Coronary artery (tissue), 2 donors: ENCODE results near the gene PIAS4.
"Not testable (repeated sequence)": the region's sequence is repeated elsewhere in the genome, so short reads cannot be mapped to it uniquely, and the experiment has no call there.

Experiments
- DNase-seq: peaks from one replicate; pipeline ENCODE4 v3.0.0-alpha.2; 2017; ENCODE audit warnings: low spot score
- H3K27ac ChIP-seq, 2 donors: fragments of 200-600 bp; sonication (generic); one replicate each; pipeline ENCODE4 v1.5.1; 2016 to 2019
- H3K4me3 ChIP-seq: fragments of 200-600 bp; sonication (generic); 2 replicates; pipeline ENCODE4 v1.5.1; 2016; ENCODE audit warnings: mild to moderate bottlenecking, moderate library complexity
- TF ChIP-seq, protein P1 (sequence below): fragments of 200-600 bp; sonication (generic); IDR thresholded peaks from one replicate; pipeline ENCODE4 v1.5.1; 2019; ENCODE audit warnings: antibody characterized with exemption

PIAS4 gene

DNA sequence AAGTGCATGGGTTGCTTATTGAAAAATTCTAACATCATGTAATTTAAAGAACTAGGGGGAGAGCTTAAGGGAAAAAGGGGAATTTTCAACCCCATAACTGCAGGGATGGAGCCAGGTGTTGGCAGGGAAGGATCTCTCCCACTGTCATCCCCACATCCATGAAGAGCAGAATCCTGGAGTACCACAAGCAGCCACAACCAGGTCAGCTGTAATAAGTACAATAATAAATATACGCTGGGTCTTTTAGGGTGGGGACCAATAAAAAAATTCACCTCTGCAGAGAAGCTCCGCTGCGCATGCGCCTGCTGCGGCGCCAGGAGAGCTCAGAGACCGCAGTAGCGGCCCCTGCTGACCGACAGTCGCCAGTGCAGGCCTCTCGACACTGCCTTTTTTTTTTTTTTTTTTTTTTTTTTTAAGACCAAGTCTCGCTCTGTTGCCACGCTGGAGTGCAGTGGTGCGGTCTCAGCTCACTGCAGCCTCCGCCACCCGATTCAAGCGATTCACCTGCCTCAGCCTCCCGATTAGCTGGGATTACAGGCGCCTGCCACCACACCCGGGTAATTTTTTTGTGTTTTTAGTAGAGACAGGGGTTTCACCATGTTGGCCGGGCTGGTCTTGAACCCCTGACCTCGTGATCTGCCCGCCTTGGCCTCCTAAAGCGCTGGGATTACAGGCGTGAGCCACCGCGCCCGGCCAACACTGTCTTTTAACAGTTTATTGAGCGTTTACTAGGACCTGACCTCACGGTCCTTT lies 19.7 kb upstream of the PIAS4 start:
- peak overlapping the region; percentile 49 for H3K4me3 ChIP-seq
- DNase-seq: no peak
- TF ChIP-seq, protein P1, sequence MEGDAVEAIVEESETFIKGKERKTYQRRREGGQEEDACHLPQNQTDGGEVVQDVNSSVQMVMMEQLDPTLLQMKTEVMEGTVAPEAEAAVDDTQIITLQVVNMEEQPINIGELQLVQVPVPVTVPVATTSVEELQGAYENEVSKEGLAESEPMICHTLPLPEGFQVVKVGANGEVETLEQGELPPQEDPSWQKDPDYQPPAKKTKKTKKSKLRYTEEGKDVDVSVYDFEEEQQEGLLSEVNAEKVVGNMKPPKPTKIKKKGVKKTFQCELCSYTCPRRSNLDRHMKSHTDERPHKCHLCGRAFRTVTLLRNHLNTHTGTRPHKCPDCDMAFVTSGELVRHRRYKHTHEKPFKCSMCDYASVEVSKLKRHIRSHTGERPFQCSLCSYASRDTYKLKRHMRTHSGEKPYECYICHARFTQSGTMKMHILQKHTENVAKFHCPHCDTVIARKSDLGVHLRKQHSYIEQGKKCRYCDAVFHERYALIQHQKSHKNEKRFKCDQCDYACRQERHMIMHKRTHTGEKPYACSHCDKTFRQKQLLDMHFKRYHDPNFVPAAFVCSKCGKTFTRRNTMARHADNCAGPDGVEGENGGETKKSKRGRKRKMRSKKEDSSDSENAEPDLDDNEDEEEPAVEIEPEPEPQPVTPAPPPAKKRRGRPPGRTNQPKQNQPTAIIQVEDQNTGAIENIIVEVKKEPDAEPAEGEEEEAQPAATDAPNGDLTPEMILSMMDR: peak; percentile 71
- H3K27ac ChIP-seq: no peak overlapping the region

DNA sequence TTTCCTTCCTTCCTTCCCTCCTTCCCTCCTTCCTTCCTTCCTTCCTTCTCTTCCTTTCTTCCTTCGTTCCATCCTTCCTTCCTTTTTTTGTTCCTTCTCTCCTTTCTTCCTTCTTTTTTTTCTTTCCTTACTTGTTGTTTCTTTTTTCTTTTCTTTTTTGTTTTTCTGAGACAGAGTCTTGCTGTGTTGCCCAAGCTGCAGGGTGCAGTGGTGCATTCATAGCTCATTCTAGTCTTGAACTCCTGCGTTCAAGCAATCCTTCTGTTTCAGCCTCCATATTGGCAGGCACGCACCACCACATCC lies 16.8 kb upstream of the PIAS4 start:
- no peak for DNase-seq
- TF ChIP-seq, protein P1: no peak
- Histone ChIP-seq H3K4me3 (no peak overlapping the region), H3K27ac (no peak overlapping the region)

DNA sequence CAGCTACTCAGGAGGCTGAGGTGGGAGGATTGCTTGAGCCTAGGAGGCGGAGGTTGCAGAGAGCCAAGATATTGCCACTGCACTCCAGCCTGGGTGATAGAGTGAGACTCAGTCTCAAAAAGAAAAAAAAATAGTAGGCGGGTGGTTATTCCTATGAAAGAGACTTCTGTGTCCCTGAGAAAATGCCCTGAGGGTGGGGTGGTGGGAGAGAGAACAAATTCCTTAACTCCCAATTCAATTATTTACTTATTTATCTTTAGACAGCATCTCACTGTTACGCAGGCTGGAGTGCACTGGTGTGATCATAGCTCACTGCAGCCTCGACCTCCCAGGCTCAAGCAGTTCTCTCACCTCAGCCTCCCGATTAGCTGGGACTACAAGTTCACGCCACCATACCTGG lies 11.9 kb upstream of the PIAS4 start:
- TF ChIP-seq, protein P1: no peak
- Histone ChIP-seq H3K4me3 (no peak overlapping the region), H3K27ac (no peak overlapping the region)
- no peak for DNase-seq

DNA sequence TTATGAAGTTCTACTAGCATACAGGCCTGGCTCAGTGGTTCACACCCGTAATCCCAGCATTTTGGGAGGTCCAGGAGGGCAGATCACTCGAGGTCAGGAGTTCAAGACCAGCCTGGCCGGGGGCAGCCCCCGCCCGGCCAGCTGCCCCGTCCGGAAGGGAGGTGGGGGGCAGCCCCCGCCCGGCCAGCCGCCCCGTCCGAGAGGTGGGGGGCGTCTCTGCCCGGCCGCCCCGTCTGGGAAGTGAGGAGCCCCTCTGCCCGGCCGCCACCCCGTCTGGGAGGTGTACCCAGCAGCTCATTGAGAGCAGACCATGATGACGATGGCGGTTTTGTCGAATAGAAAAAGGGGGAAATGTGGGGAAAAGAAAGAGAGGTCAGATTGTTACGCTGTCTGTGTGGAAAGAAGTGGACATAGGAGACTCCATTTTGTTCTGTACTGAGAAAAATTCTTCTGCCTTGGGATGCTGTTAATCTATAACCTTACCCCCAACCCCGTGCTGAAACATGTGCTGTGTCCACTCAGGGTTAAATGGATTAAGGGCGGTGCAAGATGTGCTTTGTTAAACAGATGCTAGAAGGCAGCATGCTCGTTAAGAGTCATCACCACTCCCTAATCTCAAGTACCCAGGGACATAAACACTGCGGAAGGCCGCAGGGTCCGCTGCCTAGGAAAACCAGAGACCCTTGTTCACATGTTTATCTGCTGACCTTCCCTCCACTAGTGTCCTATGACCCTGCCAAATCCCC lies 8.7 kb upstream of the PIAS4 start:
- not testable (repeated sequence) for H3K27ac ChIP-seq, H3K4me3 ChIP-seq, DNase-seq

DNA sequence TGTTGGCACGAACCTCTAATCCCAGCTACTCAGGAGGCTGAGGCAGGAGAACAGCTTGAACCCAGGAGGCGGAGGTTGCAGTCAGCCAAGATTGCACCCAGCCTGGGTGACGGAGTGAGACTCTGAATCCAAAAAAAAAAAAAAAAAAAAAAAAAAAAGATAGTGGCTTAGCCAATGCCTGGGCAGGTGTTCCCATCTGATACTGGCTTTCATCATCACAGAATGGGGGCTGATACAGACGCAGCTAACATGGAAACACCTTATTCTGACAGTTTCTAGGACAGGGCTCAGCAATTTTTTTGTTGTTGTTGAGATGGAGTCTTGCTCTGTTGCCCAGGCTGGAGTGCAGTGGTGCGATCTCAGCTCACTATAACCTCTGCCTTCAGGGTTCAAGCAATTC lies 6.7 kb upstream of the PIAS4 start:
- H3K27ac ChIP-seq, DNase-seq, H3K4me3 ChIP-seq: not testable (repeated sequence)

DNA sequence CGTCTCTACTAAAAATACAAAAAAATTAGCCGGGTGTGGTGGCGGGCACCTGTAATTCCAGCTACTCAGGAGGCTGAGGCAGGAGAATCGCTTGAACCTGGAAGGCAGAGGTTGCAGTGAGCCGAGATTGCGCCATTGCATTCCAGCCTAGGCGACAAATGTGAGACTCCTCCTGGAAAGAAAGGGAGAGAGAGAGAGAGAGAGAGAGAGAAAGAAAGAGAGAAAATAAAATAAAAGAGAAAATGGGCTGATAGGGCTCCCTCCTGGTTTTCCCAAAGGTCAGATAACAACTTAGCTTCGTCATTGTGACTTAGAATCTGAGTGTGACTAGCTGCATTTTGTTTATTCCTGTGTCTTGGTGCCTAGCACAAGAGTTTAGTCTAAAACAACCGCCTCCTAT lies 2.1 kb upstream of the PIAS4 start:
- not testable (repeated sequence) for H3K27ac ChIP-seq, H3K4me3 ChIP-seq, DNase-seq

DNA sequence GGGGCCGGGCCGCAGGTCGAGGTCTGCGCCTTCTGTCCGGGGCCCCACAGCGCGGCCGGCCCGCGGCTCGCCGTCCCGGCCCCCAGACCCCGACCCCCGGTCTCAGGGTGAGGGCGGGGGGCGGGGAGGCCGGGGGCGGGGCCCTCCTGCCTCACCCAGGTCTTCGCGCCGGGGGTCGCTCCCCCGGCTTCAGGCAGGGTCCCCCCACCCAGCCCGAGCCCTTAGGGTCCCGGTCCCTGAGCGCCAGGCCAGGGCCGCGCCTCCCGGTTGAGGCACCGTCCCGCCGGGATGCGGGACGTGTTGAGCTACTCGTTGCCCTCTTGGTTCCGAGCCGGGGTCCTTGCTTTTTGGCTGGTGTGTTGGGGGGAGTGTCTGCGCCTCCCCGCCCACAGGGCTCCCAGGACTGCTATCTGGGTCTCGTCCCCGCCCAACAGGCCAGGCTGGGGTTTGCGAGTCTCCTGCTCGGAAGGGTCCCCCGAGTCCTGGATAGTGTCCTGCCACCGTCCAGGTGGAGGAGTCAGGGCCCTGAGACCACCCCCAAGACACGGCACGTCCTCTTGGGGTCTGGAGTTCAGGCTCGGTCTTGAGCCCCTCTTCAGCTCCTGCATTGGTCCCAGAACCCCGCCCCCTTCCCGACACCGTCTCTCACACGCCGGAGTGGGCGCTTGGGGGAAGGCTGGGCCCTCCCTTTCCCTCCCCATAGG lies 452 bp downstream of the PIAS4 start:
- DNase-seq: peak; percentile 75
- H3K27ac ChIP-seq: peak overlapping the region; percentile 69 to 81
- peak overlapping the region; percentile 96 for H3K4me3 ChIP-seq
- TF ChIP-seq, protein P1: no peak

DNA sequence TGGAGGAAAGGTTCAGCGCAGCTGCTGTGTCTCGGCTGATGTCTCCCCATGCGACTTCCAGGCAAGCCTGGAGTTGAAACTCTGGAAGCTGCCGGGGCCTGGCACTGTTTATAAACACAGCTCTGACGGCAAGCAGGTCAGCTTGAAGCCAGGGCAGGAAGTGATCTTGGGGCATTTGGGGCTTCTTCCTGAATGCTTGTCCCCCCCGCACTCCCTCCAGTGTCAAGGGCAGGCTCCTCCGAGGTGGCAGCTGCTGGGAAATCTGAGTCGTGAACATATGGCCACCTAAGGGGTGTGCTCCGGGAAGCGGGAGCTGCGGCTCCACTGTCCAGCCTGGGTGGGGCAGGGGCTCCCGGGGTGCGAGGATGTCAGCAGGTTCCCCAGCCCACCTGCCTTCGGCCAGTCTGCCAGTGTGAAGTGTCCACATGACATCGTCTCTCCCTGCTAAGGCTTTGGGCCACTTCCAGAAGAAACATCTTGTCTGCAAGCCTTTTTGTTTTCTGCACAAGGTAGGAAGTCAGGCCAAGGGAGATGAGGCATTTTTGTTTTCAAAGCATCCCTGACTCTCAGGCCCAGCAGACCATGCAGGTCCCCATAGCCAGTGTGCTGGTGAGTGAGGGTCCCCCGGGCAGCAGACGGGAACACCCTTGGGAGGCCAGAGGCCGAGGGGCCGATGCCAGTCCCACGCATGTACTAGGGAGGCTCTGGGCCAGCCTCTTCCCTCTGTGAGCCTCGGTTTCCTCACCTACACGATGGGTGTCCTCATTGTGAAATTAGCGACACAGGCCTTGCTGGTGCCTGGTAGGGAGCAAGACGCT lies 2.7 kb downstream of the PIAS4 start:
- Histone ChIP-seq H3K4me3 (peak overlapping the region; percentile 37), H3K27ac (no peak overlapping the region)
- TF ChIP-seq, protein P1: no peak
- DNase-seq: no peak
